Renal cortical epithelial cell (primary cell): ENCODE data around the gene BNC2. TPM values are rescaled to one million over a fixed set of nuclear protein-coding genes. Genes with fewer than 3 reads are reported as not detected.
A peak's percentile ranks its signal among the peaks of the same experiment; 100 is the strongest.

Experiments
- DNase-seq: peaks from one replicate; pipeline ENCODE4 v3.0.0-alpha.2; 2011; ENCODE audit warnings: low read depth
- total RNA-seq: library from RNA; depleted of rRNA; stranded (reverse); fragments of >200 nt; gene quantifications from 2 replicates; pipeline ENCODE4 v1.2.3, GENCODE V29; 2014

BNC2 gene
- total RNA-seq, 1 donor from 2014 or later = 22.4 TPM

DNA sequence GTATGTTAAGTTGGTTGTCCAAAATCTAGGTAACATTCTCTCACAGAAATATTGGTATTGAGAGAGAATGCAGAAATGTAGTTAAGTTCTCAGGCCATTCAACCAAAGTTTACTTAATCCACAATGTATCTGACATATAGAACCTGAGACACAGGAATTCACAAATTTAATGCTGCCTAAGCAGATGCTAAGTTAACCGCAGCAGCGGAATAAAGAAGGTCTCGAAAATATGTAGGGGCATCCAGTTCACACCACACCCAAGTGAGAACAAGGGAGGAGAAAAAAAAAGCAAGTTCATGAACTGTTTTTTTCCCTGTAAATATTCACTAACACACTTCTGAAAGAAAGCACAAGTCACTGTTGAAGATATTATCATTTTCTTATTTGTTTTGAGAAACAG lies 194.0 kb downstream of the BNC2 start:
- no peak for DNase-seq

DNA sequence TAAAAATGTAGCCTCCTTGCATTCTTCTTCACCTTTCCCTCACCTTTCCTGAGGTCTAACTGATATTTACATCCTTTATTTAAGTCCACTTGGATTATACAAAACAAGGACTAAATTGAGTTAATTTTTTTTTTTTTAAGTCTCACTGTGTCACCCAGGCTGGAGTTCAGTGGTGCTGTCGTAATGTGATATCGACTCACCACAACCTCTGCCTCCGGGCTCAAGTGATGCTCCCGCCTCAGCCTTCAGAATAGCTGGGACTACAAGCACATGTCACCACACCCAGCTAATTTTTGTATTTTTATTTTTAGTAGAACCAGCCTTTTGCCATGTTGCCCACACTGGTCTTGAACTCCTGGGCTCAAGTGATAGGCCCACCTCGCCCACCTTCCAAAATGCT lies 195.3 kb downstream of the BNC2 start:
- DNase-seq = no peak

DNA sequence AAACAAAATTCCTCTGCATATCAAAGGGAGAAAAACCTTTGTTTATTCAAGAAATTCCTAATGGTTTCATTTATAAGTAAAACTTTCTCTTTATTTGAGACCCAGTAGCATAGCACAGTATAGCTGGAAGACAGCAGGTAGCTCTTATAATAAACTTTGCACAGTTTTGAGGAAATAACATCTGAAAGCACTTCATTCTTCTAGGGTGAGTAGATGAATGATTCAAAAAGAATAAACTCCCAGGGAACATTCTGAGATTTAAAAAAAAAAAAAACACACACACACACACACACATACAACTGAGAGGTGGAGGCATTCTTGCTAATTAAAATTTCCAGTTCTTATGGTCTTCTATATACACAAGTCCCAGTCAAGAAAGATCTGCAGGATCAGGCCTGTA lies 197.3 kb downstream of the BNC2 start:
- peak; percentile 66 for DNase-seq

DNA sequence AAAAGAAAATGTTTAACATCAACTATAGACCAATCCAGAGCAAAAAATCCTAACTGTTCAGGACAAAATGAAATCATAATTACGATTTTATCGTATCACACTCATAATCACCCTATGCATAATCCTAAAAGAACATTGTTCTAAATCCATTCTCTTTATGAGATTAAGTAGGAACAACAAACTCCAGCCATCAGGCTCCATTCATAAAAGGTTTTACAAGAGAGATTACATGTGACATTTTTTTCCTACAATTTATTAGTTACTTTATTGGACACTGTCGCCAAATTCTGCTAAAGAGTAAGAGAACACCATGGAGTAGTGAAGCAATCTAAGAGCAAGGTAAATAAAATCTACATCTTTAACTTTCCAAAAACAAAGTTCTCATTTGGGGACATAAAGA lies 198.0 kb downstream of the BNC2 start:
- DNase-seq = no peak

DNA sequence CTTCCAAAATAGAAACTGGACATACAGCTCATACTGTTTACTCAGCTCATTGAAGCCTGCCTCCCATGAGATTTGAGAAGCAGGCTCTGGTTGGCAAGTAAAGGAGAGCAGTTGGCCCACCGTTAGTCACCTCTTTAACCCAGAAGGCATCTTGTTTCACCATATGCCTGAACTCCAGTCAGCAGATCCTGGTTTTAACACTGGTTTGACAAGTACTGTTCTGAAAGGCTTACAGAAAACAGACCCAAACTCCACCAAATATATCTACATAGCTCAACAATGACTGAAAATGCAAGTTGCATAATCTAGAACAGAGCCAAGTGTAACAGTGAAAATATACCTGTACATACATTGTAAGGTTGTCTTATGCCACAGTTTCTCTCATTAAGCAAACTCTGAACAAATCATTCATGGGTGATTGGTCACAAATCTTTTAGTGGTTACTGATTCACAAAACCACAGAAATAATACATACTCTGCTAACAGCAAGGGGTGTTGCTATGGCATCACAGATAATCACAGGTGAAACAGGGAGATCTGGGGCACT lies 198.8 kb downstream of the BNC2 start:
- DNase-seq = peak; percentile 98

DNA sequence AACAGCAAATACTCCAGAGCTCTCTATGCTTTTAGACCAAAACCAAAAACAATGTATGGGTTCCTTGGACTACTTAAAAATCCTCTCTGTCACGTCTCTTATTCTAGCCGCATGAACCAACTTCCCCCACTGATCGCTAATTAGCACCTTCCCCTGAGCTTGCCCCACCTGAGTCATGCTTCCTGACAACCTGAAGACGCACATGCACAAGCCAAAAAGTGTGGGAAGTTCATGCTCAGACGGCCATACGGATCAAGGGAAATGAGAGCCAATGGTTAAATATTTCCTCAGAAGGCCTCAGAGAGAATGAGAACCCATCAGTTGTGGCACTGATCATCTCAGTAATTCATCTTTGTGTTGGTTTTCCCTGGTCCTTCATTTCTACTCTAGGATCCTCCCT lies 199.7 kb downstream of the BNC2 start:
- DNase-seq = peak; percentile 94

DNA sequence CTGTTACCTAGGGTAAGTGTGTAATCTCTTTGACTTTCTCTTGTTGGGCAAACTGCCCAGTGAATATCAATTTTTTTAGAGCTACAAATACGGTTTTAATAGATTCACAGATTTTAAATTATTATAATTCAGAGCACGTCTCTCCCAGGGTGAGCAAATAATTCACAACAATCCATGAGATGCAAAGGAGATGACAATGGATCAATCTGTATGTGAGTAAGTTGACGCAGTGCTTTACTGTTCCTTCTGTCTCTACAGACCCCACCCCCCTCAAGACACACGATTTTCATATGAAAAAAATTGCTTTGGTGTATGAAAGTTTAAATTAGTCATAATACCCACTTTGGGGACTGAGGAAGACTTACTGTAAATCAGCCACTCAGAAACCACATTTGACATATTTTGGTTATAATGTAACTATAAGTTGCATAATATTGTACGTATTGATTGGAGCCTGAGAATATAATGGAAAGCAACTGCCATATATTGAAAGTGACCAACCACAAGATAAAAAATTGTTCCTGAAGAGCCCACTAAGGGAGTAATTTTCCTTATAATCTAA lies 201.7 kb downstream of the BNC2 start:
- no peak for DNase-seq

DNA sequence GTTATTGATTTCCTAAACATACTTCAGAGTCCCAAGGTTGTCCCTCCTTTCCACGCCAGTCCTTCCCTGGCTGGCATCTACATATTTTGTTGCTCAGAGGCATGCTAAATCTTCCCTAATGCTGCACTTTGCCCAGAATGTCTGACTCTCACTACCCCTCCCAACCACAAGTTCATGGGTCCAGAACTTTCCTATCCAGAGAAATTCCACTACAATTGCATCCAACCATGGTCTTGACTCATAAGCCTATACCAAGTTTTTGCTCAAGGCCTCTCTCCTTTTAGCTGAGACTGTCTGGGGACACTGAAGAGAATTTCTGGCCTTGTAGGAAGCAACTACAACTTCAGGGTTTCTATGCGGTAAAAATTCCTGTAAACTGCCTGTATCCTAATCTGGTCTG lies 206.3 kb downstream of the BNC2 start:
- DNase-seq = peak; percentile 93

DNA sequence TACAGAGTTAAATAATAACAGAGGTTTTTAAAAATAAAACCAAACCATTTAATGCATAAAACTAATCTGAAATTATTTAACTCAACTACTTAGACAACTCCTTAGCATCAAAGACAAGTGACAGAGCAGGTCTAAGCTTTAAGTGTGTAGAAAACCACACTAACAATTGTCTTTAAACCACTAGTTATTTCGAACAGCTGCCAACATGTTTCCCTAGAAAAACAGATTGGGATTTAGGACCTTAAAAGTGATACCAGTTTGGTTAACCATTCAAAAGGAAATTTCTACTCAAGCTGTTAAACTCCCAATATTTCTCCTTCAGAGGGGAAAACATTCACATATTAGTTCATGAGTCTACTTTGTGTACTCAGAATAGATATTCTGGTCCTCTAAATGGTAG lies 208.7 kb downstream of the BNC2 start:
- DNase-seq = peak; percentile 45

DNA sequence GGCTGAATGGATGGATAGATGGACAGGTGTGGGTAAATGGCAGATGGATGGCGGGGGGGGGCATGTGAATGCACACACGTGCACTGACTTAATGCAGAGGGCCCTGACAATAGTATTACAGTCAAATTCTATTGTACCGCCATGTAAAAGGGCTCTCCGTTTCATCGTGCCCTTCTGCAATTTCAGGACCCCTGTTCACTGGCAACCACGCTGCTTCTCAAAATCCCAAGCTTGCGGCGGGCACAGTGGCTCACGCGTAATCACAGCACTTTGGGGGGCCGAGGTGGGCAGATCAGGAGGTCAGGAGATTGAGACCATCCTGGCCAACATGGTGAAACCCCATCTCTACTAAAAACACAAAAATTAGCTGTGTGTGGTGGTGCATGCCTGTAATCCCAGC lies 211.4 kb downstream of the BNC2 start:
- no peak for DNase-seq

DNA sequence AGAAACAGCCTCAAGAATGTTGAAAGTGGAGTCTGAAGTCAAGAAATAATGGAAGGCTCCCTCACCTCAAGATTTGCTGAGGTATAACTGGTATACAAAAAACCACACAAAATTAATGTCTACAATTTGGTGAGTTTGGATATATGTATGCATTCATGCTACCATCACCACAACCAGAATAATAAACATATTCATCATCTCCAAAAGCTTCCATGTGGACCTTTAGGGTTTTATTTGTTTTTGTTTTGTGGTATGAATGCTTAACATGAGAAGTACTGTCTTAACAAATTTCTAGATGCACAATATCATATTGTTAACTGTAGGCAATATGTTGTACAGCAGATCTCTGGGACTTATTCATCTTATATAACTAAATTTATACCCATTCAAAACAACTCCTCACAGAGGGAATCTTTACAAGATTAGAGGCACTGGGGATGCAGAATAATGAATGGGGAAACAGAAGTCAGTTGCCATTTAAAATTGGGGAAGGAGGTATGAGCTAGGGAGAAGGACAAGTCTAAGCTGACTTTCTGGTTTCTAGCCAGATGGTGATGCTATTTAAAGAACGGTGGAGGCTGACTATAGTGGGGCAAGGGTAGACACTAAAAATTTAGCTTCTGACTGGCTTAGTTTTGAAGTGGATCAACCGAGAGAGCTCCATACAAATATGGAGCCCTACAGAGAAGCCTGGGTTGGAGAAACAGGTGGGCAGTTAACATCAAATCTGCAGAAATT lies 213.9 kb downstream of the BNC2 start:
- no peak for DNase-seq

DNA sequence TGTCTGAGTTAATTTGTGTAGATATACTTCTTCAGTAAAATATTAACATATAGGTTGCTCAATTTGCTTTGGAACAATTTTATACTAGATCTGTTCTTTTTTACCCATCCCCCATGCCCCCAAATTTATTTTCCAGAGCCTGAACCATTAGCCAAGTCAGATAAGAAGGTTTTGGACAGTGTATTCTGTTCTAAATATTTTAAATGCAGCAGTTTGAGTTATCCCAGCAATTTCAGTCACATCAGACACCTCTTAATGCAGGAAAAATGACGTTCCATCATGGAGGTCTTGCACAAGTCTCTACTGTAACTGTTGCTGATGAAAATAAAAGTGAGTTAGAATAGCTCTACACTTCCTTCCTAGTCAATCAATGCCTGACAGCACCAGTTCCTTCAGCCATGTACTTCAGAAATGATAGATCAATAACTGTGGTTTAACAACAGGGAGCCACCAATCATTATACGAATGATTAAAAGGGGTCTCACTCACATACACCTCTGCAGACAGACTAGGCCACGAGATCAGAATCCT lies 215.8 kb downstream of the BNC2 start:
- DNase-seq = no peak

DNA sequence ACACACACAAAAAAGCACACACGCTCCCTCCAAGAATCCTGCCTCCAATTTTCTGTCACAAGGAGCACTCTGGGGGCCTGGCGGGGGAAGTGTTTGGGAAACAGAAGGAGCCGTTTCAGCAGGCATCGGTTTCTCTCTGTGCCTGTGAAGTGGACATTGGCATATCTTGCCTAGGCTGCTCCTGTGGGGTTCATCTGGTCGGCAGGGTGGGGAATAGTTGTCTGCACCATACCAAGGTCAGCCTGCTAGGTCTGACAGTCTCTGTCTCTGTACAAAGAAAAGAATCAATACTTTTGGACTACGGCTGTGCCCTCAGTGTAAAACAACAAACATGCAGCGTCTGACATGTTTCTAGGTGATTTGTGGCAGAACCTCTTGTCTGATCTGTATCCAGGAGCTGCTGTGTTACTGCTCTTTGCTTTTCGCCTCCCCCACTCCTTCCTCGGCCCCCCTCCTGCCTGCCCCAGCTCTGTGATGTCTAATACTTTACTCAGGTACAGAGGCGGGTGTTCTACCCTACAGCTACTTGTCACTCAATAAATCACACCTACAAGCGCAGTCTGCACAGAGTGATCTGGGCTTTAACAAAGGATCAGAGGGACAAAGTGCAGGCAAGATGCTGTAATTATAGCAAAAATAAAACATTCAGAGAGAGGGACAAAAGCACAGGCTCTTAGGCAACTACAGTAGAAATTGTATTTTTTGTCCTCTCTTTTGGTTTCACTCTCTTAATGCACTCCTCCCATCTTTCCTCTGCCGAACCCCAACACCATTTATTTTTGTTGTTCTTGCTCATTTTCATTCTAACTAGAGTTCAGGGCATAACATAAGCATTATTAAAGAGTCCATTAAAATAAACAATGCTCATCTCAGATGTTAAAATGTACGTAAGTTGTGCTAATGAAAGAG lies 216.7 kb downstream of the BNC2 start:
- peak; percentile 49 for DNase-seq

DNA sequence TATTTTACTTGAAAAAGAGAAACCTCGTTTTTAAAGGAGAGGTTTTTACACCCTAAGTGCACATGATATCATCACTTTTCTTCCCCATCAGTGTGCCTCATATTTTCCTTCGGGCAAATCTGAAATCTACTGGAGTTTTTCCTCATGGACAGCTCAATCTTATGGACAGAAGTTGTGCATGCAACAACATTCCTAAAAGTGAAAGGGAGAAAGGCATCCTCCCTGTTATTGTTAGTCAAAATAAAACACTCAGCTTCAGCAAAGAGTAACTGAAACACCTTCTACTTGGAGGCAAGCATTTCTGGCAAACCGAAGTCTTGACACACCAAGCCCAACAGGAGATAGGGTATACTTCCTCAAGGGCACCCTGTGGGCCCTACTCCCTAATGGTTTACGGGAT lies 217.9 kb downstream of the BNC2 start:
- DNase-seq = no peak

DNA sequence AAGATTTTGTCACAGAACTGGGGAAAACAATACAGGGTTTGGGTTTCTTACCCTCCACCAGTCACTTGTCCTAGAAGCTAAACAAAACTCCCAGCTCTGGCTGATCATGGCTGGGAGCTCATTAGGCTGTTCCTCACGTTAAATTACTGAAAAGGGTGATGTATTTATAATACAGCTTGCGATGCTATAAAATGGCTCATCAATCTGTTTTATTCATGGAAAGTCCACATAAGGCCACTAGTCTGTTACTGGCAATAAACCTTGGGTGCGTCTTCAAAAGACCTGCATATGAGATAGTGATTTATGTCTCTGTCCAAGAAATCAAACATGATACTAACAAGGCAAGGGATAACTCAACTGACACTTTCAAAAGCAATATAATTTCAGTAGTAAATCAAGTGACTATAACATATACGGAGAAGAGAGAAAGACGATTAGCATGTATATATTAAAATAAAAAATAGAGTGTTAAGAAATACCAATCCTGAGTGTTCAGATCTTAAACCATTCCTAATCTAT lies 219.0 kb downstream of the BNC2 start:
- DNase-seq = no peak

DNA sequence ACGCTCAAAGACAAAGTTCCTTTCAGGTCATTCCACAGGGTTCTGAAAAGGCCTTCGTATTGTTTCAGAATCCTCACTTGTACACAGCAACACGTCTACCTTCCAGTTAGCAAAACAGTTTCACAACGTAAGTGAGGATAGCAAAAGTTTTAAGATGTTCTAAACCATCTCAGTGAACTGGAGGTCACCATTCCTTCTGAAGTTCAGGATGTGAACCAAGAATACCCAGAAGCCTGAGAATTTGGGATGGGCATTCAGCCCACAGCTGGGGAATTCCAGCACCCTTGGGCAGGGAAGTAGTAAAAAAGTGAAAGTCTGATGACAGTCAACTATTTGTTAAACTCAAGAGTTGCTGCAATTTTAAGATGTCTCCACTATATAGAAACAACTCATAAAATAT lies 224.5 kb downstream of the BNC2 start:
- peak; percentile 62 for DNase-seq

DNA sequence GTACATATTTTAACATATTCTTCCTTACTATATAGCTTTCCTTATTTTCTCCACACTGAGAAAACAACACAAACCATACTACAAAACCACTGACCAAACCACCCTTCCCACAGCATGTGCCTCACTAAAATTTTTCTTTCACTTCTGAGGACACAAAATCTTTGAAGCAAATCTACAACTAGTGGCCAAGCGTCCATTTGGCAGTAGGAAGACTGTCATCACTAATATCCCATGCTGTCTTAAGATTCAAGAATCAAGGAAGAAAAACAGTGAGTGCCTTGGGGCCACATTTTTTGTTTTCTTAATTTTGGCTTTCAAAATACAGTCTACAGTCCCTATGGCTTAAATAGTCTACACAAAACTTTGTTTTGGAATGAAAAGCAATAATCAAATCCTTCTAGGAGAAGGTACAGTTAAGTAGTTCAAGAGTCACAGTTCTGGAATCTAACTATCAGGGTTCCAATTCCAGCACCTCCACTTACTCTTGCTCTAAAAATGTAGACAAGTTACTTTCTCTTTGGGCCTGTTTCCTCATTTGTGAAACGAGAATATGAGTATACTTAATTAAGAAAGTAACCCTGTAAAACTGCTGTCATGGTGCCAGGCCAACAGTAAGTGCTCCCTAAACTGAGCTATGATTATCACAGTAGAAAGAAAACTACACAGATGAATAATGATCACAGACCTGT lies 227.9 kb downstream of the BNC2 start:
- DNase-seq = peak; percentile 47

DNA sequence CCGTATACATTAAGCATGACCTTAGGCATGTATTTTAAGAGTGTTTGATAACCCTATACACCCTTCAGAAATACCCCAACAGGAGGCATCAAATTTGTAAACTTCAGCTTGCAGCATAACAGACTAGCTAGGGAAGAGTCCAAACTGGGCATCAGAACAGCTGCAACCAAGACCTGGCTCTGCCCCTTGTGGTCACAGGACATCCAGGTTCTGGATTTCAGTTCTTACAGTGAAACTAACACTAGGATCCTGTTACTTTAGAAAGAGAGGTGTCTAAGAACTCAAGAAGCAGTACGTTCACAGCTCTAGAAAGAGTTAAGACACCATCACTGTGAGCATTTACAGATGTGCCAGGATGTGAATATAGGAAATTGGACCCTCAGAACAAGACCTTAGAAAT lies 229.8 kb downstream of the BNC2 start:
- DNase-seq = peak; percentile 67

DNA sequence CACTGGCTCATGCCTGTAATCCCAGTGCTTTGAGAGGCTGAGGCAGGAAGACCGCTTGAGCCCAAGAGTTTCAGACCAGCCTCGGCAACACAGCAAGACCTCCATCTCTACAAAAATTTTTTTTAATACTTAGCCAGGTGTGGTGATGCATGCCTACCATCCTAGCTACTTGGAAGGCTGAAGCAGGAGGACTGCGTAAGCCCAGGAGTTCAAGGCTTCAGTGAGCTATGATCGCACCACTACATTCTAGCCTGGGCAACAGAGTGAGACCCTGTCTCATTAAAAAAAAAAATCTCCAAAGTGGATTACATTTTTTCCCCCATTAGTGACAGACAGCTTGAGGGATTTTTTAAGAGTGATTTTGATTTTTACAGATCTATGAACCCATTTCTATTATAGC lies 230.8 kb downstream of the BNC2 start:
- DNase-seq = no peak

DNA sequence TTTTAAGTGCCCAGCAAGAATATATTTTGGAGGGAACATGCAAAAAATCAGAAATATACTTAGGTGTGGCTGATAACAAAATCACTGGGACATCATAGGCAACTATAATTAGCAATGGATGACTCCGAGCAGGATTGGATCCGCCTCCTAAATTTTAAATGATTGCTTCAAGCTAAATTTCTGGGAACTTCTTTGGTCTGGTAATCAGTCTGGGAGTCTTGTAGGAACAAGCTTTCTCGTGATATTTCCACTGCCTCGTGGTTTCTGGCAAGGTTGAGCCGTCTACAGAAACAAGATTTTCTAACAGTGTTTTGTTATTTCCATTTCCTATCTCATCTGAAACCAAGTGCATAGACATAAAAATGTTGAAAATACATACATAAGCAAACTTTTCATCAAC lies 232.6 kb downstream of the BNC2 start:
- peak; percentile 28 for DNase-seq

DNA sequence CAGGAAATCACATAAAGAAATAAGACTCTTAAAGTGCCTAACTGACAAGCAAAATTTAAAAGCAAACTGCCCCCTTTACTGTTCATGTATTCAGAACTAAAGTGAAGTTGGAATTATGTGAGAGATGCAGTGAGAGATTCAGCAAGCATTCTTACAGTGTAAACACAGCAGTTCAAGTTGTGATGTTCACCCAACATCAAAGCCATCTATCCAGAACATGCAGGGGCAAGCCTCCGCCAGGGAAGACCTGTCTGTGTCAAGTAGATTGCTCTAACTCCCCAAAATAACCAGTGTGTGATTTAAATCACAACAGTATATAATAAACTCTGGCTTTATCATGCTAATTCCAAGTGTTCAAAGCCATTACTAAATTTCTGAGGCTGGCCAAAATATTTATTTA lies 233.3 kb downstream of the BNC2 start:
- DNase-seq = no peak
